ENCODE data around the gene TIMM29.

TIMM29 gene

GRCh38 chr19:10915130-10916091 is 13.2 kb upstream of the TIMM29 start:
- Histone ChIP-seq H3K4me3 (ENCODE audit: low read depth, low read length) (no peak overlapping the region), H3K36me3 (replicated peaks) (peaks cover 60% of the 10 kb centered on the region), H3K27ac (no peak overlapping the region), H3K27me3 (replicated peaks) (no peaks in the 10 kb centered on the region)
- in situ Hi-C loops (cut with HindIII; ENCODE audit: low pct_ligation_motif_present, low sequenced_read_pairs) = no loop called here
- TF ChIP-seq CTCF (IDR thresholded peaks at IDR 0.05; ENCODE audit: low read depth, low read length, missing control alignments) = peak; percentile 47
- DNase-seq = peak; percentile 32

- in situ Hi-C loops (cut with HindIII; ENCODE audit: low pct_ligation_motif_present, low sequenced_read_pairs) = no loop called here
- no peak overlapping the region for H3K4me3 ChIP-seq (ENCODE audit: low read depth, low read length)
- TF ChIP-seq CTCF (IDR thresholded peaks at IDR 0.05; ENCODE audit: low read depth, low read length, missing control alignments) = no peak
- H3K27ac ChIP-seq = no peak overlapping the region
- H3K36me3 ChIP-seq (replicated peaks) = peaks cover 62% of the 10 kb centered on the region
- no peak for DNase-seq
- H3K27me3 ChIP-seq (replicated peaks) = no peaks in the 10 kb centered on the region
These were observed 12.0 kb upstream of the TIMM29 start for GRCh38 chr19:10916602-10917001.

GRCh38 chr19:10918359-10918758 is 10.3 kb upstream of the TIMM29 start:
- DNase-seq = no peak
- H3K36me3 ChIP-seq (replicated peaks) = peaks cover 69% of the 10 kb centered on the region
- no peak overlapping the region for H3K27ac ChIP-seq
- no peak overlapping the region for H3K4me3 ChIP-seq (ENCODE audit: low read depth, low read length)
- no peaks in the 10 kb centered on the region for H3K27me3 ChIP-seq (replicated peaks)
- in situ Hi-C loops (cut with HindIII; ENCODE audit: low pct_ligation_motif_present, low sequenced_read_pairs) = no loop called here
- no peak for TF ChIP-seq CTCF (IDR thresholded peaks at IDR 0.05; ENCODE audit: low read depth, low read length, missing control alignments)

- no peak for DNase-seq
- H3K36me3 ChIP-seq (replicated peaks) = peaks cover 73% of the 10 kb centered on the region
- no peak overlapping the region for H3K27ac ChIP-seq
- no peaks in the 10 kb centered on the region for H3K27me3 ChIP-seq (replicated peaks)
- in situ Hi-C loops (cut with HindIII; ENCODE audit: low pct_ligation_motif_present, low sequenced_read_pairs) = no loop called here
- no peak for TF ChIP-seq CTCF (IDR thresholded peaks at IDR 0.05; ENCODE audit: low read depth, low read length, missing control alignments)
- no peak overlapping the region for H3K4me3 ChIP-seq (ENCODE audit: low read depth, low read length)
These were observed 9.0 kb upstream of the TIMM29 start for GRCh38 chr19:10919352-10920287.

- DNase-seq = no peak
- in situ Hi-C loops (cut with HindIII; ENCODE audit: low pct_ligation_motif_present, low sequenced_read_pairs) = no loop called here
- Histone ChIP-seq H3K36me3 (replicated peaks) (peaks cover 71% of the 10 kb centered on the region), H3K4me3 (ENCODE audit: low read depth, low read length) (no peak overlapping the region), H3K27ac (no peak overlapping the region), H3K27me3 (replicated peaks) (no peaks in the 10 kb centered on the region)
- no peak for TF ChIP-seq CTCF (IDR thresholded peaks at IDR 0.05; ENCODE audit: low read depth, low read length, missing control alignments)
These were observed 8.3 kb upstream of the TIMM29 start for GRCh38 chr19:10920288-10920655.

Data from brain microvascular endothelial cell (primary cell).